GM18858 (cell line): Measurements from ENCODE around the gene GGA1.

Source experiments
- ATAC-seq: cut with Tn5 transposase; IDR thresholded peaks from one replicate; pipeline ENCODE4 v1.9.1; 2021; ENCODE audit not compliant: unreplicated experiment

Gene GGA1

GRCh38 chr22:37672920-37673455, 64.4 kb downstream of the GGA1 start:
- ATAC-seq, result no peak

GRCh38 chr22:37674248-37674647, 65.6 kb downstream of the GGA1 start:
- ATAC-seq, result no peak

- no peak for ATAC-seq
Observed at GRCh38 chr22:37674951-37675929, 66.6 kb downstream of the GGA1 start, which contains the start of gene LGALS1. Gene LGALS1 (plus strand): TSS chr22:37675636. CDS start chr22:37675703, 67 bp downstream.

GRCh38 chr22:37675930-37676735, 67.5 kb downstream of the GGA1 start:
- no peak for ATAC-seq

- ATAC-seq, result peak; percentile 31
Observed at GRCh38 chr22:37676736-37677492, 68.3 kb downstream of the GGA1 start.

- ATAC-seq, result no peak
Observed at GRCh38 chr22:37677493-37677974, 68.9 kb downstream of the GGA1 start.

GRCh38 chr22:37678372-37678771, 69.7 kb downstream of the GGA1 start:
- no peak for ATAC-seq

GRCh38 chr22:37679670-37680069, 71.0 kb downstream of the GGA1 start:
- no peak for ATAC-seq

- no peak for ATAC-seq
Observed at GRCh38 chr22:37680191-37680851, 71.7 kb downstream of the GGA1 start.

GRCh38 chr22:37681001-37681424, 72.4 kb downstream of the GGA1 start:
- ATAC-seq, result no peak

- ATAC-seq, result no peak
Observed at GRCh38 chr22:37681556-37682049, 73.0 kb downstream of the GGA1 start.
